Measurements from ENCODE around the gene MRI1.

MRI1 gene

GRCh38 chr19:13795595-13796300, 31.4 kb downstream of the MRI1 start:
- no peak for DNase-seq

GRCh38 chr19:13796301-13797057, 32.2 kb downstream of the MRI1 start:
- no peak for DNase-seq

- no peak for DNase-seq
Measured at GRCh38 chr19:13797058-13797440, 32.7 kb downstream of the MRI1 start.

GRCh38 chr19:13797870-13798269, 33.5 kb downstream of the MRI1 start:
- no peak for DNase-seq

- no peak for DNase-seq
Measured at GRCh38 chr19:13799669-13800068, 35.3 kb downstream of the MRI1 start.

- no peak for DNase-seq
Measured at GRCh38 chr19:13803038-13803437, 38.7 kb downstream of the MRI1 start.

GRCh38 chr19:13804830-13805683, 40.7 kb downstream of the MRI1 start:
- no peak for DNase-seq

GRCh38 chr19:13806728-13807127, 42.4 kb downstream of the MRI1 start:
- no peak for DNase-seq

- DNase-seq: no peak
Measured at GRCh38 chr19:13807421-13808021, 43.2 kb downstream of the MRI1 start.

GRCh38 chr19:13808856-13809255, 44.5 kb downstream of the MRI1 start:
- DNase-seq: no peak

- DNase-seq: no peak
Measured at GRCh38 chr19:13812544-13812943, 48.2 kb downstream of the MRI1 start.

- DNase-seq: no peak
Measured at GRCh38 chr19:13813147-13813546, 48.8 kb downstream of the MRI1 start.

GRCh38 chr19:13814550-13814949, 50.2 kb downstream of the MRI1 start:
- DNase-seq: no peak

- DNase-seq: no peak
Measured at GRCh38 chr19:13817018-13817614, 52.8 kb downstream of the MRI1 start.

- no peak for DNase-seq
Measured at GRCh38 chr19:13817615-13818371, 53.5 kb downstream of the MRI1 start.

GRCh38 chr19:13819238-13819637, 54.9 kb downstream of the MRI1 start:
- no peak for DNase-seq

GRCh38 chr19:13821292-13821691, 57.0 kb downstream of the MRI1 start:
- no peak for DNase-seq

GRCh38 chr19:13823256-13823655, 58.9 kb downstream of the MRI1 start:
- no peak for DNase-seq

All from central memory CD4-positive, alpha-beta T cell (primary cell).